RWPE2 (cell line): ENCODE data around the gene LILRB3.

Experiments used
- ATAC-seq: fragments of 200-7000 bp; cut with Tn5 transposase; 3 replicates; pipeline ENCODE4 v1.9.1; 2021; ENCODE audit warnings: low read depth
- DNase-seq: peaks from one replicate; pipeline ENCODE4 v3.0.0-alpha.2; 2020; ENCODE audit warnings: low spot score
- H3K27ac ChIP-seq: fragments of 450-650 bp; 2 replicates; pipeline ENCODE4 v1.5.1; 2017; ENCODE audit warnings: mild to moderate bottlenecking; ENCODE audit not compliant: poor library complexity, severe bottlenecking
- H3K27me3 ChIP-seq: fragments of 250-450 bp; sonication (Bioruptor Pico); 2 replicates; pipeline ENCODE4 v1.5.1; 2021; ENCODE audit warnings: mild to moderate bottlenecking, moderate library complexity; ENCODE audit not compliant: insufficient read depth, poor library complexity, severe bottlenecking
- H3K36me3 ChIP-seq: fragments of 250-450 bp; sonication (Bioruptor Pico); 2 replicates; pipeline ENCODE4 v1.5.1; 2020; ENCODE audit warnings: low read depth, mild to moderate bottlenecking, moderate library complexity
- H3K4me1 ChIP-seq: fragments of 250-450 bp; sonication (Bioruptor Pico); 2 replicates; pipeline ENCODE4 v1.5.1; 2021; ENCODE audit warnings: mild to moderate bottlenecking, moderate library complexity; ENCODE audit not compliant: insufficient read depth, poor library complexity, severe bottlenecking
- H3K4me3 ChIP-seq: fragments of 250-450 bp; sonication (Bioruptor Pico); 2 replicates; pipeline ENCODE4 v1.5.1; 2021; ENCODE audit warnings: mild to moderate bottlenecking, moderate library complexity; ENCODE audit not compliant: severe bottlenecking
- H3K9me3 ChIP-seq: fragments of 250-450 bp; sonication (Bioruptor Pico); 2 replicates; pipeline ENCODE4 v1.5.1; 2021; ENCODE audit warnings: mild to moderate bottlenecking, moderate library complexity; ENCODE audit not compliant: severe bottlenecking
- TF ChIP-seq, protein P1 (sequence below): fragments of 450-650 bp; IDR thresholded peaks from one replicate; pipeline ENCODE4 v1.5.1; 2017; ENCODE audit warnings: mild to moderate bottlenecking, moderate library complexity; ENCODE audit not compliant: poor library complexity, severe bottlenecking

Gene LILRB3

DNA sequence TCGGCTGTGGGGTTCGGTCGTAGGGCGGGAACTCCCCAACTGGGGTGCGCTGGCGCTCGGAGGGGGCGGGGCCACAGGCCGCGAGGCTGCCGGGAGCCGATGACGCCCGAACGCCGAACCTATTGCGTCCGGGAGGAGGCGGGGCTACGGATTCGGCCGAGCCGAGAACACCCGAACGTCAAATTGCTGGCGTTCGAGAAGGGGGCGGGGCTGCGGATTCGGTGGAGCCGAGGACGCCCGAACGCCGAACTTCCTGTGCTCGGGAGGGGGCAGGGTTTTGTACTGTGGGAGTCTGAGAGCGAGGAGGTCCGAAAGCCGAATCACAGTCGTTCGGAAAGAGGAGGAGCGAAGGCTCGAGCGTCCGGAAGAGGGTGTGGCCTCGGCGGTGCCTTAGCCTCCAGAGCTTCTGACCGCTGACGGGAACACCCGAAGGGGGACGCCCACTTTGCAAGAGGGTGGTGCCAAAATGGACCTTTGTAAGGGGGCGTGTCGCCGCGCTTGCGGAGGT lies 32.2 kb downstream of the LILRB3 start:
- peak overlapping the region; percentile 71 for H3K4me3 ChIP-seq
- no peaks in the 10 kb centered on the region for H3K9me3 ChIP-seq
- no peaks in the 10 kb centered on the region for H3K27me3 ChIP-seq
- peak; percentile 99 for DNase-seq
- peaks cover 31% of the 10 kb centered on the region for H3K36me3 ChIP-seq
- ATAC-seq: peak; percentile 70
- TF ChIP-seq, protein P1, sequence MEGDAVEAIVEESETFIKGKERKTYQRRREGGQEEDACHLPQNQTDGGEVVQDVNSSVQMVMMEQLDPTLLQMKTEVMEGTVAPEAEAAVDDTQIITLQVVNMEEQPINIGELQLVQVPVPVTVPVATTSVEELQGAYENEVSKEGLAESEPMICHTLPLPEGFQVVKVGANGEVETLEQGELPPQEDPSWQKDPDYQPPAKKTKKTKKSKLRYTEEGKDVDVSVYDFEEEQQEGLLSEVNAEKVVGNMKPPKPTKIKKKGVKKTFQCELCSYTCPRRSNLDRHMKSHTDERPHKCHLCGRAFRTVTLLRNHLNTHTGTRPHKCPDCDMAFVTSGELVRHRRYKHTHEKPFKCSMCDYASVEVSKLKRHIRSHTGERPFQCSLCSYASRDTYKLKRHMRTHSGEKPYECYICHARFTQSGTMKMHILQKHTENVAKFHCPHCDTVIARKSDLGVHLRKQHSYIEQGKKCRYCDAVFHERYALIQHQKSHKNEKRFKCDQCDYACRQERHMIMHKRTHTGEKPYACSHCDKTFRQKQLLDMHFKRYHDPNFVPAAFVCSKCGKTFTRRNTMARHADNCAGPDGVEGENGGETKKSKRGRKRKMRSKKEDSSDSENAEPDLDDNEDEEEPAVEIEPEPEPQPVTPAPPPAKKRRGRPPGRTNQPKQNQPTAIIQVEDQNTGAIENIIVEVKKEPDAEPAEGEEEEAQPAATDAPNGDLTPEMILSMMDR: no peak
- H3K27ac ChIP-seq: peak overlapping the region; percentile 76
- no peaks in the 10 kb centered on the region for H3K4me1 ChIP-seq

DNA sequence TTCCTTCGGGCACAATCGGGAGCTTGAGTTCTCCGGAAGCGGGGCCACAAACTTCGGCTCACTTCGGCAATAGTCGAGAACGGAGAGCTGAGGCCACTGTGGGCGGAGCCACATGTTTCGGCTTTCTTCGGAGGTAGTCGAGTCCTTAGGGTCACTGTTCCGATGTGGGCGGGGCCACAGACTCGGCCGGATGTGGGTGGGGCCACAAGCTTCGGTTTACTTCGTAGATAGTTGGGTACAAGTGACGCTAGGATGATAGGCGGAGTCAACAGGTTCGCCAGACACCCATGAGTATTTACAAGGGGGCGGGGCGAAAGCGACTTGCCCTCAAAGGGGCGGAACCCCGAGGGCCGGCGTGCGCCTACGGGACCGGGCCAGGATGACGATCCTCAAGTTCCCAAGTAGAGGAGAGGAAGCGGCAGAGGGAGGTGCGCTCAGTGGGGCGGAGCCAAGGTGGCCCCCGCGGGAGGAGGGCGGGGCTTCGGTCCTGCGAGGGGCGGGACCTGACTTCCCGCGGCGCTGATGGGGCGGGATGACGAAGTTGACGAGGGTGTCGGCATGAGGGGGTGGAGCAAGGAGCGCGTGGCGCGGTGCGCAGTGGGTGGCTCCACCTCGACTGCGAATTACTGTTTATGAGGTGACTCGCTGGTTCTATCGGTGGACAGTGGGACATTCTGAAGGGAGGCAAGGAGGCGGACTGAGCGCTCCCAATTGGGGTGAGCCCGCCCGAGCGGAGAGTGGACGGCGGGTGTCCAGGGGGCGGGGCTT lies 32.9 kb downstream of the LILRB3 start:
- DNase-seq (peak; percentile 99), ATAC-seq (peak; percentile 64)
- no peaks in the 10 kb centered on the region for H3K9me3 ChIP-seq
- H3K27me3 ChIP-seq: no peaks in the 10 kb centered on the region
- TF ChIP-seq, protein P1: no peak
- peak overlapping the region; percentile 71 for H3K4me3 ChIP-seq
- peak overlapping the region; percentile 76 for H3K27ac ChIP-seq
- no peaks in the 10 kb centered on the region for H3K4me1 ChIP-seq
- H3K36me3 ChIP-seq: peaks cover 31% of the 10 kb centered on the region

DNA sequence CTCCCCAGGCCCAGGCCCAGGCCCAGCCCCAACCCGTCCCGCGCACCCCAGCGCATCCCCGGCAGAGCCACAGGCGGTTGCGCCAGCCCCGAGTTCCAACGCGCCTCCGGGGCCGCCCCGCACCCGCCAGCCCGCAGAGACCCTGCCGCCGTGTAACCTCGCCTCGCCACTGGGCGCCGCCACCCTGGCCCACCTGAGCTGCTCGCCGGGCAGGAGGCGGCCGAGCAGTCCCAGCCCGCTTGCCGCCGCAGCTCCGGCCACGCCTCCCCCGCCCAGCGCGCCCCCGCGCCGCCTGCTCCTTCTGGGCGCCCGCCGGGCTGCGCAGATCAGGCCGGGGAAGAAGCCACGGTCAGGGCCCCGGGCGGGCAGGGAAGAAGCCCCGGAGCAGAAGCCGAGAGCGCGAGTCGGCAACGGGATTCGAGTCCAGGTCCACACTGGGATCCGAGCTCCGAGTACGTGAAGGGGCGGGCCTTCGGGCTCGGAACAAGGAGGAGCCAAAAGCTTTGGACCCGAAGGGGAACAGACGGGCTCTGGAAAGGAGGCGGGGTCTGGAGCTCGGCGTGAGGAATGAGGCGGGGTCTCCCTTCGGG lies 33.6 kb downstream of the LILRB3 start, which contains the start of gene MBOAT7:
TSS of gene MBOAT7 (minus strand) at position 436 of the 590 bp plus-strand sequence. CDS start 1,072 bp downstream, outside the sequence.
- Histone ChIP-seq H3K27me3 (no peaks in the 10 kb centered on the region), H3K4me3 (peak within 1 kb of the TSS; percentile 71), H3K4me1 (no peaks in the 10 kb centered on the region), H3K36me3 (peaks cover 24% of the 10 kb centered on the region), H3K9me3 (no peaks in the 10 kb centered on the region), H3K27ac (peak within 1 kb of the TSS; percentile 76)
- DNase-seq (no peak), ATAC-seq (peak; percentile 56)
- TF ChIP-seq, protein P1: peak; percentile 48

- peak overlapping the region; percentile 76 for H3K27ac ChIP-seq
- TF ChIP-seq, protein P1: no peak
- DNase-seq (no peak), ATAC-seq (no peak)
- peaks cover 17% of the 10 kb centered on the region for H3K36me3 ChIP-seq
- no peaks in the 10 kb centered on the region for H3K27me3 ChIP-seq
- H3K4me3 ChIP-seq: peak overlapping the region; percentile 57
- H3K9me3 ChIP-seq: no peaks in the 10 kb centered on the region
- H3K4me1 ChIP-seq: no peaks in the 10 kb centered on the region
These were observed 34.5 kb downstream of the LILRB3 start for GRCh38 chr19:54188215-54188871.
